ENCODE measurements around the gene NPAS3.

GRCh38 chr14:33851366-33851765 lies 912.7 kb downstream of the NPAS3 start:
- TF ChIP-seq CTCF (IDR thresholded peaks at IDR 0.05): no peak
- no peak for TF ChIP-seq POLR2A (IDR thresholded peaks at IDR 0.05)
